ENCODE data around the gene BMP10.

DNA sequence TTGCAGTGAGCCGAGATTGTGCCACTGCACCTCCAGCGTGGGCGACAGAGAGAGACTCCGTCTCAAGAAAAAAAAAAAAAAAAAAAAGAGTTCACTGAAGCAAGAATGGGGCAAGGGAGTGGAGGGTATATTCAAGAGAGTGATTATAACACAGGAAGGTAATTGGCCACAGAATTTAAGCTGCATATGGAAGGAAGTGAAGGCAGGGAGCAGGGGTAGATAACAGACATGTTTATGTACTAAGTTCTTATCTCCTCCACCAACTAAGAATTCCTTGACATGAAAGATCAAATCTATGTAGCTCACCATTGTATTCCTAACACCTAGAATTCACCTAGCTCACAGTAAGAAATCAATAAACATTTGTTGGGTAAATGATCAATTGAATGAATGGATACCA is 44.2 kb upstream of the BMP10 start:
- TF ChIP-seq CTCF (IDR thresholded peaks at IDR 0.05; ENCODE audit: borderline replicate concordance, extremely low read depth, low read length, poor library complexity, severe bottlenecking): no peak
- no peak for TF ChIP-seq EZH2 (IDR thresholded peaks at IDR 0.05; ENCODE audit: borderline replicate concordance, low read depth, low read length, severe bottlenecking)

Data from DND-41 (cell line).